Suppressor macrophage (primary cell): Measurements from ENCODE around the gene KRTAP10-3.
"Not testable (repeated sequence)": the region's sequence is repeated elsewhere in the genome, so short reads cannot be mapped to it uniquely, and the experiment has no call there.

Experiments
- DNase-seq, 4 experiments: peaks; one replicate each; pipeline ENCODE4 v3.0.0-alpha.2; 2020 to 2022

The KRTAP10-3 gene

GRCh38 chr21:44589586-44590305 is 31.2 kb upstream of the KRTAP10-3 start:
- no peak for DNase-seq

- DNase-seq = no peak
These were observed 30.5 kb upstream of the KRTAP10-3 start for GRCh38 chr21:44589094-44589493.

DNA sequence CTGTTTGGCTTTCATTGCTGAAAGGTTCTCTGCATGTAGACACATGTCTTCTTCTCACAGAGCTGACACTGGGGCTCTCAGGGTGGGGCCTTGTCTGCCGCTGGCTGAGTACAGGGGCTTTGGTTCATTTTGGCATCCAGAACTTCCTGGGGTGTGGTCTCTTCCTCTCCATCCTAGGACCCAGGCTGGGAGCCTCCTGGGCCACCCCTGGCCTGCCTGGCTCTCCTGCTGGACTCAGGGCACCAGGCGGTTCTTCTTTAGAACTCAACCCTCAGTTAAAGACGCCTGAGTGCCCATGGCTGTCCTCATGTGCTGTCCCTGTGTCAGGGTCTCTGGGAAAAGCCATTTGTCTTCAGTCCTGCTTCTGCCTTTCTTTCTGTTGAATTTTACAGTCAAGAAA is 27.3 kb upstream of the KRTAP10-3 start:
- no peak for DNase-seq

DNA sequence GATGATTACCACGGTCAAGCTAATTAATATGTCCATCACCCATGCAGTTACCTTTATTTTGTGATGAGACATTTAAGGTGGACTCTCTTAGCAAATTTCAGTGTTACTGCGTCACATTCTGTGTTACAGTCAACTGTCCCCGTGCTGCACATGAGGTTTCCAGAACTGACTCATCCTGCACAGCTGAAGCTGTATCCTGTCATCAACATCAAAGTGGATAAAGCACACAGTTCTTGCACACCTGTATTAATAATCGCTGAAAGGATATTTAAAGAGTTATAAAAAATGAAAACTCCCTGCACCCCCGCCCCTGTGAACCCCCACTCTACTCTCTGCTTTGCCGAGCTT is 25.2 kb upstream of the KRTAP10-3 start:
- DNase-seq = no peak

- no peak for DNase-seq
These were observed 24.6 kb upstream of the KRTAP10-3 start for GRCh38 chr21:44583089-44583799.

DNA sequence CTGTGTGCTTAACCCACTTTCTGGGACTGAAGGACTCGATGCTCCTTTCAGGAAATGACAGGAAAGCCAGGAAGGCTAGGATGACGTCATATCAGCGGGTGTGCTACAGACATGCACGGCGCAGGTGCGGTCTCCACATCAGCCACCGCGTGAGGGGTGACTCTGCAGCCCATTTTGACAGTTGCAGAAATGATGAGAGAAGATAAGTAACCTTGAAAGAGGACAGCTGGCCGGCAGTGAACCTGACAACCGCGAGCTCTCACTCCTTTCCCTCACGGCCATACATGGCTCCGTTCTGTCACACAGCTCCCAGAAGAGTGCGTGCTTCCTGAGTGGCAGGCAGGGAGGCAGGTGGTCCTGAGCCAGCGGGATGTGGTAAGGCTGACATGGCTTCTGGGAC is 23.5 kb upstream of the KRTAP10-3 start:
- no peak for DNase-seq

GRCh38 chr21:44581158-44581557 is 22.6 kb upstream of the KRTAP10-3 start:
- no peak for DNase-seq

DNA sequence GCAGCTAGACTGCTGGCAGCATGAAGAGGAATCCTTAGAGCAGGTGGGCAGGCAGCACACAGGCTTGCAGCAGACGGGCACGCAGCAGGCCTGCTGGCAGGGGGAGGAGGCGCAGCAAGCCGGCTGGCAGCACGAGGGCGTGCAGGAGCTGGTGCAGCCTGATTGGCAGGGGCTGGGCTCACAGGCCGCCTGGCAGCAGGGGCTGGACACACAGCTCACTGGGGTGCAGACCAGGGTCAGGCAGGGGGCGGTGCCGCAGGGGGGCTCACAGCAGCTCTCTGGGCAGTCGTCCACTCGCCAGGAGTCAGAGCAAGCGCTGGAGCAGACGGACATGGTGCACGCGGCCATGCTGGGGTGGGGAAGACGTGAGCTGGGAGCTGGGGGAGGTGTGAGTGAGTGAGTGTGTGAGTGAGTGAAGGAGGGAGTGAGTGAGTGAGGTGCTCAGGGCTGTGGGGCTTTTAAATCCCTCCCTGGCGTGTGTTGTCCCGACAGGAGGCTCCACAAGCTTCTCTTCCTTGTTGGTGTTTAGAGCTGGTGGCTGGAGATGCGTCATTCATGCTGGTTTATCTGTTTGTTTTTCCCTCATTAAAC is 21.7 kb upstream of the KRTAP10-3 start, which contains the start of gene KRTAP10-5:
Gene KRTAP10-5 (minus strand): TSS at position 374 of the 591 bp plus-strand sequence. CDS start 26 bp downstream, at position 348.
- not testable (repeated sequence) for DNase-seq

- DNase-seq = no peak
These were observed 21.2 kb upstream of the KRTAP10-3 start for GRCh38 chr21:44579833-44580144.

DNA sequence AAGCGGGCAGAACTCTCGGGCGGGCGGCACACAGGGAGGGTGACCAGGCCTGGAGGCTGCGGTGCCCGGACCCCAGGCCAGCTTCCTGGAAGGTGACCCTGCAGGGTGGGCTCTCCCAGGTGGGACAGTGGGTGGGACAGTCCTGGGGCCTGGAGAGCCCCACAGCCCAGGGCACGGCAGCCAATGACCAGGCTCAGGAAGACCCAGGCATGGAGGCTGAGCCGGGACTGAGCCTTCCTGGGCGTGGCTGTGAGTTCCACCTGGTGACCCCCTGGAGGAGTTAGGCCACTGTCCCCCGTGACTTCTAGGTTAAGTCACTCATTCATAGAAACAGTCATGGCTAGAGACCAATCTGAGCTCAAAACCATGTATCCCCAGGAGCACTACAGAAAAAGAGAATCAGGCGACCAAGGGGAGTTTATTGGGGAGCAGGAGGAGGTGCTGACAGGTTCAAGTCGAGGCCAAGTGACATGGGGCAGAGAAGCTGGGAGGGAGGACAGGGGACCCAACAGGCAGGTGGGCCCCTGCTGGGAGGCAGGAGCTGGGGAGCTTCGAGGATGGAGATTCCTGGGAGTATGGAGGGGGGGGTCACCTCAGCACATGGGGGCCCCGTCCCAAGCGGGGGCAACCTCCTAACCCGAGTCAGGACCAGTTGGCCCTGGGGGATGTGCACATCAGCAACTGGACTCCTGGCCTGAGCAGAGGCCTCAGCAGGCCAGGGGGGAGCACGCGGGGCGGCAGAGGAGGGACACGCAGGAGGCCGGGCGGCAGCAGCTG is 20.6 kb upstream of the KRTAP10-3 start:
- DNase-seq = no peak

GRCh38 chr21:44578371-44579055 is 19.9 kb upstream of the KRTAP10-3 start:
- DNase-seq = no peak

DNA sequence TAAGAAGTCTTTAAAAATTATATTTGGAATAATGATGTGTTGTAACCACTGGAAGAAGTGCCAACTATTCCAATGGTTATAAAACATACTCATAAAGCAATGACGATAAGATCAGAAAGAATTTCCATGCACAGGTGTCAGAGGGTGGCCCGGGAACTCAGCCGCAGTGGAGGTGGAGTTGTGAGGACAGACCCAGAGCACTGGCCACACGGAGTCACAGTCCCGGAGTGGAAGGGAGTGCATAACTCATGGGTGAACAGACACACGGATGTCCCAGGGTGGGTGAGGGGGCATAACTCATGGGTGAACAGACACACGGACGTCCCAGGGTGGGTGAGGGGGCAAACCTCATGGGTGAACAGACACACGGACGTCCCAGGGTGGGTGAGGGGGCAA is 17.4 kb upstream of the KRTAP10-3 start:
- DNase-seq = no peak

GRCh38 chr21:44575307-44576024 is 16.9 kb upstream of the KRTAP10-3 start:
- DNase-seq = no peak

- DNase-seq = no peak
These were observed 16.1 kb upstream of the KRTAP10-3 start for GRCh38 chr21:44574457-44575306.

GRCh38 chr21:44573630-44574456 is 15.2 kb upstream of the KRTAP10-3 start, which contains the start of gene KRTAP10-4:
Gene KRTAP10-4, plus strand, starts transcription at chr21:44573729. Its CDS starts 30 bp downstream, at chr21:44573759.
- DNase-seq = not testable (repeated sequence)

- no peak for DNase-seq
These were observed 14.5 kb upstream of the KRTAP10-3 start for GRCh38 chr21:44572959-44573583.

DNA sequence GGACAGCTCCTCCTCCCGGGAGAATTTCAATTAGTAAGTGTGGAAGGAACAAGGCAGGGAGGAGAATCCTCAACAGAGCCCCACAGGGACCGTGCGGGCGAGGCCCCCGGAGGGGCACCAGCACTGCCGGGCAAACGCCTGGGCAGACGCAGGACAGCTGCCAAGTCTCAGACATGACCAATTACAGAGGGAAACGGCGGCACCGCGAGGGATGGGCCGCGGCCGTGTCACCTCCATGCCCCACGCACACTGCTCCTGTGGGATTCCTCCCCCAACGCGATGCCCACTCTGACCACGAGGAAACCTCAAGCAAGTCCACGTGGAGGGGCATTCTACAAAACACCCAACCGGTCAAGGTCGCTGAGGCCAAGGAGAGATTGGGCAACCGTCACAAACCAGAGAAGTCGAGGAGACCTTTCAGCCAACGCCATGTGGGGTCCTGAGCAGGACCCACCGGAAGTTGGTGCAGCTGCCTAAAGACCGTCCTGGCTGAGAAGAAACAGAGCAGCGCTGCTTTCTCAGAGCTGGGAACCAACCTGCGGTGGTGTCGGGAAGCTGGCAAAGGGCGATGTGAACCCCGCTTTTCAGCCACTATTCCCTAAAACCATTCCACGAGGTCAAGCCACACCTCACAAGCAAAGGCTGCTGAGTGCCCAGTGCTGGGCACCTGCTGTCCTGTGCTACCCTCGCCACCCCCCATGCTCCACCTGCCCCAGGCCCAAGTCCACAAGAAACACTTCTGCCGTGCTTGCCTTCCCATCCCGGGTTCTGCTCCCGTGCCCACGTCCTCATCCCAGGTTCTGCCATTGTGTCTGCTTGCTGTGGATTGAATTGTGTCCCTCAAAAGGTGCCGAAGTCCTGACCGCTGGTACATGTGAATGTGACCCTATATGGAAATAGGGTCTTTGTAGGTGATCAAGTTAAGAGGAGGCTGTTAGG is 13.5 kb upstream of the KRTAP10-3 start:
- DNase-seq = no peak

DNA sequence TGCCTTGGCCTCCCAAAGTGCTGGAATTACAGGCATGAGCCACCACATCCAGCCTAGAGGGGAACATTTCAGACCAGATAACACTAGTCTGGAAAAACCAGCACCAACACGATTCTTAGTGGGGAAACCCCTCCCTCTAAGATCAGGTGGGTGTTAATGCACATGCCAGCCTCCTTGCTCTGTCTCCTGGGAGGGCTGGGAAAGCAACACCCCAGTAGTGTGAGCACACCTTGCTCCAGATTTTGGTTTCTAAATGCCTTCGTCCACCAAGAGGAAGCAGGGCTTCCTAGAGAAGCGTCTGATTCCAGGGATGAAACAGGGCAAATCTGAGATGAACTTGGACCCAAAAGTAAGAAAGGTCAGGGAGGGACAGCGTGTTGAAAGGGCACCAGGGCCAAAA is 12.7 kb upstream of the KRTAP10-3 start:
- no peak for DNase-seq
